Gastroesophageal sphincter (tissue), 3 donors: ENCODE results near the gene PLCB1.

Experiments
- CTCF ChIP-seq, 4 experiments: fragments of 200-600 bp in 2 of 4; fragments of 450-650 bp in 2 of 4; sonication (generic) in 1 of 4; IDR thresholded peaks; one replicate each; pipeline ENCODE4 v1.5.1; 2017 to 2019; ENCODE audit warnings: antibody characterized with exemption in 4 of 4, mild to moderate bottlenecking in 2 of 4, moderate library complexity in 2 of 4
- EP300 ChIP-seq: sonication (generic); formaldehyde crosslinking; IDR thresholded peaks from one replicate; pipeline ENCODE4 v1.6.1; 2017; ENCODE audit warnings: antibody characterized with exemption, mild to moderate bottlenecking
- POLR2A ChIP-seq, 2 donors: fragments of 450-650 bp; IDR thresholded peaks; one replicate each; pipeline ENCODE4 v1.6.1; 2017; ENCODE audit warnings: antibody characterized with exemption in 2 of 2, mild to moderate bottlenecking in 2 of 2, moderate library complexity in 1 of 2
- POLR2AphosphoS5 ChIP-seq: sonication (generic); formaldehyde crosslinking; IDR thresholded peaks from one replicate; pipeline ENCODE4 v1.6.1; 2017; ENCODE audit warnings: antibody characterized with exemption

GRCh38 chr20:8133310-8133768 is 1.3 kb downstream of the PLCB1 start:
- no peak for TF ChIP-seq POLR2AphosphoS5
- TF ChIP-seq CTCF (IDR thresholded peaks at IDR 0.05), result no peak
- no peak for TF ChIP-seq POLR2A (IDR thresholded peaks at IDR 0.05)
- TF ChIP-seq EP300, result no peak
